T47D (cell line): ENCODE results near the gene CSNK2A1.
A peak's percentile ranks its signal among the peaks of the same experiment; 100 is the strongest.

ENCODE experiments used
- DNase-seq, 2 experiments: peaks; one replicate each; pipeline versions ENCODE4 v3.0.0 to v3.0.0-alpha.2; 2011 to 2012; ENCODE audit warnings: low read depth in 1 of 2, low spot score in 1 of 2
- JUND ChIP-seq: IDR thresholded peaks from 2 replicates; pipeline ENCODE4 v1.6.1; 2012; ENCODE audit warnings: low read depth
- in situ Hi-C: cut with HindIII; loops from 2 replicates; pipeline ENCODE4 v1.10.0; 2016; ENCODE audit warnings: low sequenced_read_pairs, low pct_unique_long_range_greater_than_20kb

The CSNK2A1 gene

DNA sequence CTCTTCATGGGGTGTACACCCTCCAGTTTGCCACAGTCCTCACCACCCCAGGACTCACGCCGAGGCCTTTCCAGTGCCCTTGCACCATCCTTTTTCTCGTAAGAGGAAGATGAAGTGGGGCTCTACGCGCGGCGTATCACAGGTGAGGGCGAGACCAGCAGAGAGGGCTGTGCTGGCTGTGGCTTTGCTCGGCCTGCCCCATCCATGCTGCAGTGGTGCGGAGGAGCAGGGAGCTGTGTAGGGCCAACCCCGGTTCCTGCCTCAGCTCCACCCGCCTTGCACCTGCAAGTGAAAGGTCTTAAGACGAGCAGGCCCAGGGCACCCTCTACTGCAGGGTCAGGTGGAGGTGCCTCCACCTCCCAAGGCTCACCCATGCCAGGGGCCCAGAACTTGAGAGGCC lies 111.4 kb downstream of the CSNK2A1 start:
- DNase-seq: no peak
- in situ Hi-C loops: no loop called here
- no peak for TF ChIP-seq JUND

DNA sequence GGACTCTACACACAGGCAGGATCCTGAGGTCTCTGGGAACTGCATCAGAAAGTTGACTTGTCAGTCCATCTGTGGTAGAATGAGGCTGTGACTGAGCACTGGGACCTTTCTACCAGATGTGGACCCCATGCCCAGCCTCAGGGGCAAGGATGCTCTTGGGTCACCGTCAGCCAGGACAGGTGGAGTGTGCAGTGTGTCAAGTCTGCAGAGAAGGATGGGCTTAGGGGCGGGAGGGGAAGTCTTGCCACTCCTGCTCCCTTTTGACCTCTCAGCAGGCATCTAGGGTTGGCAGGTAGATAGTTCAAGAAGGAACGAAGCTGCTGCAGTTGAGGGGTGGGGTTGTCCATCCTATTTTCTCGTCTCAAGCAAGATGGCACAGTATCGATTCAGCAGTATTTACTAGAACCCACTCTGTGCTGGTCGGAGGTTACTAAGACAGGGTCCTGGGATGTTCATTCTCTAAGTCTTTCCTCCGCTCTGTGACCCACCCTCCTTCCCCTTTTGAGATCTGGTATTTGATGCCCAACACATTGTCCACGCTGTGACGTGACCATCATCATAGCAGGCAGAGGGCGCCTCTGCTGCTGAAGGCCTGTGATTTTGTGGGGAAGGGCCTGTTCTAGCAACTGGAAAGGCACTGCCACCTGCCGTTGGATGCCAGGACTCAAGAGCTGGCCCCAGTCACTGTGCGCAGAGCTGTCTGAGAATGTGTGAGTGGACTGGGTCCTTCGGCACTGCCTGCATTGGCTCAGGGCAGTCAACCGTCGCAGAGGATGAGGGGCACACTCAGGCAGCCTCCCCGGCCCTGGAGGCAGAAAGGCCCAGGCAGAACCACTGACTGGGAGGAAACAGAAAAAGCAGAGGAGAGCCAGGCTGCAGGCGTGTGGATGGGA lies 112.3 kb downstream of the CSNK2A1 start:
- DNase-seq: peak; percentile 92 to 93
- TF ChIP-seq JUND: no peak
- in situ Hi-C loops: no loop called here

DNA sequence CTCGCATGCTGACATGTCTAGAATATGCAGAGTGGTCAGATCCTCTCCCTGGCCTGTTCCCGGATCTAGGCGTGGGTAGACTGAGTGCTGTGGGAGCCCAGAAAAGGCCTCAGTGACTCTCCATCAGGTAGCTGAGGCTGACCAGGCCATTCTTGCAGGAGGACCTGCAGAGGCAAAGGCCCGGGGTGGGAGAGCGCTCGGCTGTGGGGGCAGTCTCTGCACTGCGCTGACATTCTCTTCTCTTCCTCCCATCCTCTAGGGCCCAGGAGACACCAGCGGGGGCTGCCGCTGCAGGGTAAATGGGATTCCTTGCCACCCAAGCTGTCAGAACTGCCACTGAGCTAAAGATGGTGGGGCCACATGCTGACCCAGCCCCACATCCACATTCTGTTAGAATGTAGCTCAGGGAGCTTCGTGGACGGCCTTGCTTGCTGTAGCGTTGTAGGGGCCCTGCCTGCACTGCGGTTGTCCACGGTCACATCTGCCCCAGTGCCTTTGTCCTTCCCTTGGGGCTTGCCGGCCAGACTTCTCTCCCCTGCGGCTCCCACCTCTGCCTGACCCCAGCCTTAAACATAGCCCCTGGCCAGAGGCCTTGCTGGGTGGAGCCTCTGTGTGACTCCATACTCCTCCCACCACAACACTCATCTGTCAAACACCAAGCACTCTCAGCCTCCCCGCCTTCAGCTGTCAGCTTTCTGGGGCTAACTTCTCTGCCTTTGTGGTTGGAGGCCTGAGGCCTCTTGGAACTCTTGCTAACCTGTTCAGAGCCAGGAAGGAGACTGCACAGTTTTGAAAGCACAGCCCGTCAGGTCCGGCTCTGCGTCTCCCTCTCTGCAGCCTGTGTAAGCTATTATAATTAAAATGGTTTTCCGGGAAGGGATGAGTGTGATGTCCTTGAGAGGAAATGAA lies 113.2 kb downstream of the CSNK2A1 start:
- in situ Hi-C loops: no loop called here
- DNase-seq: no peak
- no peak for TF ChIP-seq JUND

DNA sequence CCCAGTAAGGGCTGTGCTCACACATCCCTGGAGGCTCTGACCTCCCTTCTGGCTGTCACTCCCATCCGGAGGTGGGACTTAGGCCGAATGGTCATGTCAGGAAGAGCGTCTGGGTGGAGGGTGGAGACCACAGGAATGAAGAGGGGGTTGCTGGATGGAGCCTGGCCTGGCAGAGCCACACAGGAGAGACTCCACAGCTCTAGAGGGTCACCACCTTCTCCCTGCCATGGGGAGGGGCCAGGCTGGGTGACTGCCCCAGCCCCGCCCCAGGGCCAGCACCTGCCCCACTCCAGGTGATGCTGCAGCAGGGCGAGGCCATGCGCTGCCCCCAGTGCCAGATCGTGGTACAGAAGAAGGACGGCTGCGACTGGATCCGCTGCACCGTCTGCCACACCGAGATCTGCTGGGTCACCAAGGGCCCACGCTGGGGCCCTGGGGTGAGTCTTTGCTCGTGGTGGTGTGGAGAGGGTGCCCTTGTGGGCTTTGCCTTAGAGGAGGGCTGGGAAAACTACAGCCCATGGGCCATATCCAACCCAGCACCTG lies 114.9 kb downstream of the CSNK2A1 start:
- TF ChIP-seq JUND: no peak
- DNase-seq: no peak
- in situ Hi-C loops: no loop called here

DNA sequence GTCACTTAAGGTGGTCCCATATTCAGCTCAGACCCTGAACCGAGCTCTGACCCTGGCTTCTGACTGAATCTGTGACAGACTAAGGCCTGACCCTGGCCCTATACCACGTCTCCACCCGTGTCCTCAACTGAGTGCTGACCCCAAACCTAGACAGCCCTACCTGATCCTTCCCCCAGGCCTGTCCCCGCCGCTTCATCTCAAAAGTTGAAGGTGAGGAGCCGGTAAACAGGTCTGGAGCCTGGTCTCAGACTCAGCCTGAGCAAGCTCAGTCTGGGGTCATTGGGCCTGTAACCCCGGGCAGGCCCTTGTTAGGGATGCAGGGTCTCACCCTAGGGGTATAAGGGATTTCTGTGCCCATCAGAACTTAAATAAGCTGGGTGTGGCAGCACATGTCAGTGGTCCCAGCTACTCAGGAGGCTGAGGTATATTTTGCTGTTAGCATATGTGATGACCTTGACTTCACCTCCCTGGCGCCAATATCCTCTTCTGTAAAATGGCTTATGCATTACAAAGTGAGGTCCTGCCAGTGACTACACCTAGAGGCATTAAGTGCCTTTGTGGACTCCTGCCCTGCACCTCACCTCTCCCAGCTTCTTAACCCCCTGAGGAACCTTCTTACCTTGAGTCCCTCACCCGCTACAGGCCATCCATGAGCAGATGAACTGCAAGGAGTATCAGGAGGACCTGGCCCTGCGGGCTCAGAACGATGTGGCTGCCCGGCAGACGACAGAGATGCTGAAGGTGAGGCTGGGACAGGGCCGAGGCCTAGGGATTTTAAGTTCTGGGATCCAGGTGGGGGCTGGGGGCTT lies 115.5 kb downstream of the CSNK2A1 start:
- DNase-seq: no peak
- in situ Hi-C loops: no loop called here
- no peak for TF ChIP-seq JUND

DNA sequence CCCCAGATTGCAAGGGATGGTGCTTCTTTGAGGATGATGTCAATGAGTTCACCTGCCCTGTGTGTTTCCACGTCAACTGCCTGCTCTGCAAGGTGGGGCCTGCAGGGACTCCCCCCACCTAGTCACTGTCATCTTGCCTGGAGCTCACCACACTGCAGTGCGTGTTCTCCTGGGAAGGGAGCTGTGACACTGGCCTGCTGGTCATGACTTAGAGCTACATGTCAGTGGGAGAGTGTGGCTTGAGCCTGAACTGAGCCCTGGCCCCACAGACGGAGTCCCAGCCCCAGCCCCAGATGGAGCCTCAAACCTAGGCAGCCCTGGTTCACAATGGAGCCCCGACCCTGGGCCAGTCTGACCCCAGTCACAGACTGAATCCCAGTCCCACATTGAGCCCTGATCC lies 116.2 kb downstream of the CSNK2A1 start:
- no peak for TF ChIP-seq JUND
- in situ Hi-C loops: no loop called here
- no peak for DNase-seq

DNA sequence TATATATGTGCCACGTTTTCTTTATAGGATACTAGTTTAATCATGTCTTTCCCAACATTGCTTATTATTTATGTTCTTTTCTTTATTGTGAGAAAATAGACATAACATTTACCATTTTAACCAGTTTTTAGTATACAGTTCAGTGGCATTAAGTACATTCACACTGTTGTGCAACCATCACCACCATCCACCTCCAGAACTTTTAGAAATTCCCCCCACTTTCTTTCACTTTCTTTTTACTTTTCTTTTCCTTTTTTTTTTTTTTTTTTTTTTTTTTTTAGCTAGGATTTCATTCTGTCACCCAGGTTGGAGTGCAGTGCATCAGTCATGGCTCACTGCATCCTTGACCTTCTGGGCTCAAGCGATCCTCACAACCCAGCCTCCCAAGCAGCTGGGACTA lies 117.0 kb downstream of the CSNK2A1 start:
- in situ Hi-C loops: no loop called here
- no peak for TF ChIP-seq JUND
- no peak for DNase-seq
